ENCODE measurements around the gene MRC1.

DNA sequence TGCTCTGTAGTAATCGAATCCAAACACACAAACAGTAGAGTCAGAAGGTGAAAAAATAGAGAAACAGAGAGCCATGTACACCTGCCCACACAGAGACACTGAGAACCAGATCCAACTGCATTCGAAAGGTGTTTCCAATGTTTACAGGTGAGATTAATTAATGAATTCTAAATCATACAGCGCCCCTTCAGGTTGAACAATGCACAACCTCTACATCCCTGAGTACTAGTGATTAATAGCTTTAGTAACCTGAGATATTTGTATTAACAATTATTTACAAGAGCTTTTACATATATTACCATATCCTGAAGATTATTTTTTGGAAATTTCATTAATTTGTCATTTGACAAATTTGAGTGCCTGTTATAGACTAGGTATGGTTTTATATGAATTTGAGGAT, 7.6 kb upstream of the MRC1 start:
- TF ChIP-seq, protein P1, sequence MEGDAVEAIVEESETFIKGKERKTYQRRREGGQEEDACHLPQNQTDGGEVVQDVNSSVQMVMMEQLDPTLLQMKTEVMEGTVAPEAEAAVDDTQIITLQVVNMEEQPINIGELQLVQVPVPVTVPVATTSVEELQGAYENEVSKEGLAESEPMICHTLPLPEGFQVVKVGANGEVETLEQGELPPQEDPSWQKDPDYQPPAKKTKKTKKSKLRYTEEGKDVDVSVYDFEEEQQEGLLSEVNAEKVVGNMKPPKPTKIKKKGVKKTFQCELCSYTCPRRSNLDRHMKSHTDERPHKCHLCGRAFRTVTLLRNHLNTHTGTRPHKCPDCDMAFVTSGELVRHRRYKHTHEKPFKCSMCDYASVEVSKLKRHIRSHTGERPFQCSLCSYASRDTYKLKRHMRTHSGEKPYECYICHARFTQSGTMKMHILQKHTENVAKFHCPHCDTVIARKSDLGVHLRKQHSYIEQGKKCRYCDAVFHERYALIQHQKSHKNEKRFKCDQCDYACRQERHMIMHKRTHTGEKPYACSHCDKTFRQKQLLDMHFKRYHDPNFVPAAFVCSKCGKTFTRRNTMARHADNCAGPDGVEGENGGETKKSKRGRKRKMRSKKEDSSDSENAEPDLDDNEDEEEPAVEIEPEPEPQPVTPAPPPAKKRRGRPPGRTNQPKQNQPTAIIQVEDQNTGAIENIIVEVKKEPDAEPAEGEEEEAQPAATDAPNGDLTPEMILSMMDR (conservative IDR thresholded peaks at IDR 0.05): peak; percentile 33; the same call in 1 of the 2 replicates
- TF ChIP-seq EZH2 (IDR thresholded peaks at IDR 0.05; ENCODE audit: low read depth): no peak
